Naive B cell (primary cell): ENCODE results near the gene SNX1. TPM values are rescaled to one million over a fixed set of nuclear protein-coding genes. Genes with fewer than 3 reads are reported as not detected.
"Not testable (repeated sequence)": the region's sequence is repeated elsewhere in the genome, so short reads cannot be mapped to it uniquely, and the experiment has no call there.

Source experiments
- ATAC-seq, 2 donors: fragments of 150-1000 bp; cut with Tn5 transposase; 2 replicates each; pipeline ENCODE4 v1.10.0; 2021; ENCODE audit warnings: low read depth in 2 of 2, mild to moderate bottlenecking in 2 of 2, moderate library complexity in 2 of 2
- DNase-seq: peaks from one replicate; pipeline ENCODE4 v3.0.0; 2022
- H3K27ac Mint-ChIP-seq, 6 donors: one replicate each; pipeline ENCODE4 v1.8.0; 2020 to 2022; ENCODE audit warnings: mild to moderate bottlenecking in 6 of 6, mixed read lengths in 6 of 6, moderate library complexity in 5 of 6, inconsistent platforms in 2 of 6
- H3K27me3 Mint-ChIP-seq, 3 donors: one replicate each; pipeline ENCODE4 v1.8.0; 2021 to 2022; ENCODE audit warnings: mixed read lengths in 3 of 3, mild to moderate bottlenecking in 1 of 3
- H3K36me3 Mint-ChIP-seq, 2 donors: one replicate each; pipeline ENCODE4 v1.8.0; 2020 to 2022; ENCODE audit warnings: mixed read lengths in 2 of 2, inconsistent platforms in 1 of 2, mild to moderate bottlenecking in 1 of 2
- H3K4me1 Mint-ChIP-seq, 3 donors: one replicate each; pipeline ENCODE4 v1.8.0; 2020 to 2022; ENCODE audit warnings: mixed read lengths in 3 of 3, inconsistent platforms in 1 of 3, mild to moderate bottlenecking in 1 of 3, moderate library complexity in 1 of 3
- H3K4me3 Mint-ChIP-seq, 8 donors: one replicate each; pipeline ENCODE4 v1.8.0; 2020 to 2022; ENCODE audit warnings: mild to moderate bottlenecking in 8 of 8, mixed read lengths in 8 of 8, moderate library complexity in 8 of 8, inconsistent platforms in 2 of 8
- H3K9me3 Mint-ChIP-seq, 7 donors: one replicate each; pipeline ENCODE4 v1.8.0; 2020 to 2022; ENCODE audit warnings: mixed read lengths in 7 of 7, mild to moderate bottlenecking in 5 of 7, inconsistent platforms in 2 of 7, moderate library complexity in 1 of 7
- polyA plus RNA-seq, 6 donors: library from polyadenylated mRNA; unstranded; fragments of 300-500 nt; fragmentation: Illumina TruSeq; gene quantifications; one replicate each; pipeline ENCODE4 v1.2.3, GENCODE V29; 2021; ENCODE audit warnings: low read depth in 6 of 6

The SNX1 gene
- polyA plus RNA-seq, 6 donors from 2014 or later: 56.3 to 109 (median 78.0) TPM

- Mint-ChIP-seq H3K36me3 (peaks cover 16 to 22% of the 10 kb centered on the region in 2 donors), H3K9me3 (no peaks in the 10 kb centered on the region), H3K27ac (peak overlapping the region; percentile 85 to 94 (median 90)), H3K4me1 (peaks cover 46 to 74% (median 68%) of the 10 kb centered on the region in 3 donors), H3K4me3 (peak overlapping the region; percentile 21 to 86 (median 76)), H3K27me3 (no peaks in the 10 kb centered on the region)
- no peak for DNase-seq
- ATAC-seq: no peak
Observed at GRCh38 chr15:64112073-64112772, 16.4 kb downstream of the SNX1 start.

GRCh38 chr15:64112904-64113303 lies 17.1 kb downstream of the SNX1 start:
- ATAC-seq (no peak), DNase-seq (no peak)
- H3K36me3 Mint-ChIP-seq: peaks cover 16 to 23% of the 10 kb centered on the region in 2 donors
- H3K4me1 Mint-ChIP-seq: peaks cover 45 to 67% (median 62%) of the 10 kb centered on the region in 3 donors
- no peaks in the 10 kb centered on the region for H3K27me3 Mint-ChIP-seq
- no peaks in the 10 kb centered on the region for H3K9me3 Mint-ChIP-seq
- peak overlapping the region; percentile 56 to 94 (median 88) for H3K27ac Mint-ChIP-seq
- H3K4me3 Mint-ChIP-seq: peak overlapping the region in 4 of 8 donors; percentile 19 to 75 (median 33)

DNA sequence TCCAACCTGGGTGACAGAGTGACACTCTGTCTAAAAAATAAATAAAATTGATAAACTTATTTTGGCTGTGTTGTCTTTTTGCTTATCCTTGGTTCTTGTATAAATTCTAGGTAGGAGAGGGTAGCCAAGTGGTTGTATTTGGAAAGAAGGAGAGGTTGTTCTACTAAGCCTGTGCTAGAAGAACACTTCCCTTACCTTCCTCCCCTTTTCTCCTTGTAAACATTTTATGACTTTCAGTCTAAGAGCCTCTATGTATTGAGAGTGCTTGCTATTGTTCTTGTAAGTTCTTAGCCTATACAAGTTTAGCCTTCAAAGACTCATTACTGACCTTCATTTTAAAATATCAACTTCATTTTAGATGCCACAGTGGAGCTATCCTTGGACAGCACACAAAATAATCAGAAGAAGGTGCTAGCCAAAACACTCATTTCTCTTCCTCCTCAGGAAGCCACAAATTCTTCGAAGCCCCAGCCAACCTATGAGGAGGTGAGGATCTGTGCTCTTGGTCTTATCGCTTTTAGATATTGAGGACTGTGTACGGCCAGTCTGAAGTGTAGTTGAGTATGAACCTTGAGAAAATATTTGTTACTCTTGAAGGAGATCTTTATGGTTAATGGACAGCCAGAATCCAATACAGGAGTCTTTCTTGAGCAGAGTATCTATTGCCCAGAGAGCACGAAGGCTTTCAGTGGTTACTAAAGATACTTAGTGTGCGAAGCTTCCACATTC lies 22.1 kb downstream of the SNX1 start:
- DNase-seq (no peak), ATAC-seq (no peak)
- H3K27me3 Mint-ChIP-seq: no peaks in the 10 kb centered on the region
- peaks cover 24 to 41% of the 10 kb centered on the region in 2 donors for H3K36me3 Mint-ChIP-seq
- H3K9me3 Mint-ChIP-seq: no peaks in the 10 kb centered on the region
- H3K4me3 Mint-ChIP-seq: no peak overlapping the region
- peaks cover 21 to 24% (median 22%) of the 10 kb centered on the region in 3 donors for H3K4me1 Mint-ChIP-seq
- peak overlapping the region in 2 of 6 donors; percentile 7 to 53 for H3K27ac Mint-ChIP-seq

GRCh38 chr15:64120322-64120721 lies 24.5 kb downstream of the SNX1 start:
- H3K27ac Mint-ChIP-seq, H3K27me3 Mint-ChIP-seq, DNase-seq, ATAC-seq, H3K9me3 Mint-ChIP-seq, H3K4me3 Mint-ChIP-seq: not testable (repeated sequence)
- Mint-ChIP-seq H3K4me1 (peaks cover 7 to 11% (median 8%) of the 10 kb centered on the region in 3 donors), H3K36me3 (peaks cover 8 to 42% of the 10 kb centered on the region in 2 donors)

GRCh38 chr15:64121614-64122013 lies 25.8 kb downstream of the SNX1 start:
- ATAC-seq: no peak

DNA sequence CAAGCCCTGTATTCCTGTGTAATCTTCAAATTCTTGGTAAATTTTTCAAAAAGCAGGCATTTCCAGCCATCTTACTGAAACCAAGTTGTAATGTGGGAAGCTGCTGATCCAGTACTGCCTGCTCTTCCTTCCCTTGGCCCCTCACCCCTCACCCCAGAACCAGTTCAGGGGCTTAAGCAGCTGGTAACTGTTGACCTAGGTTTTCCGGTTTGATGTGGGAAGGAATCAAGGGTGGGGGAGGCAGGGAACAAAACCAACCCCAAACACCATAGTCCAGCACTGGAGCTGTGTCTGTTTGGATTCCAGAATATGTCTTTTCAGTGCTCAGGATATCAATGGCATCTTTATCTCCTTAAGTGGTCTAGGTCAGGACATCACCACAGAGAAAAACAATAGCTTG lies 26.7 kb downstream of the SNX1 start:
- Mint-ChIP-seq H3K9me3 (no peaks in the 10 kb centered on the region), H3K4me3 (no peak overlapping the region), H3K27me3 (no peaks in the 10 kb centered on the region), H3K36me3 (peaks cover 10 to 38% of the 10 kb centered on the region in 2 donors), H3K27ac (no peak overlapping the region), H3K4me1 (peaks cover 0 to 4% (median 0%) of the 10 kb centered on the region in 3 donors)
- ATAC-seq (no peak), DNase-seq (no peak)

More at GRCh38 chr15:64121614-64122013, 25.8 kb downstream of the SNX1 start:
- Mint-ChIP-seq H3K27ac (peak overlapping the region in 1 of 6 donors; percentile 29), H3K27me3 (no peaks in the 10 kb centered on the region), H3K4me1 (peaks cover 0 to 4% (median 0%) of the 10 kb centered on the region in 3 donors), H3K4me3 (no peak overlapping the region), H3K9me3 (no peaks in the 10 kb centered on the region), H3K36me3 (peaks cover 8 to 34% of the 10 kb centered on the region in 2 donors)
- DNase-seq: no peak

- no peak overlapping the region for H3K4me3 Mint-ChIP-seq
- H3K27me3 Mint-ChIP-seq: no peaks in the 10 kb centered on the region
- H3K36me3 Mint-ChIP-seq: peaks cover 15 to 41% of the 10 kb centered on the region in 2 donors
- ATAC-seq (no peak), DNase-seq (no peak)
- no peaks in the 10 kb centered on the region for H3K9me3 Mint-ChIP-seq
- peaks cover 0 to 6% (median 0%) of the 10 kb centered on the region in 3 donors for H3K4me1 Mint-ChIP-seq
- peak overlapping the region in 1 of 6 donors; percentile 24 for H3K27ac Mint-ChIP-seq
Observed at GRCh38 chr15:64122936-64123351, 27.2 kb downstream of the SNX1 start.

GRCh38 chr15:64125978-64126377 lies 30.2 kb downstream of the SNX1 start:
- no peak overlapping the region for H3K4me3 Mint-ChIP-seq

DNA sequence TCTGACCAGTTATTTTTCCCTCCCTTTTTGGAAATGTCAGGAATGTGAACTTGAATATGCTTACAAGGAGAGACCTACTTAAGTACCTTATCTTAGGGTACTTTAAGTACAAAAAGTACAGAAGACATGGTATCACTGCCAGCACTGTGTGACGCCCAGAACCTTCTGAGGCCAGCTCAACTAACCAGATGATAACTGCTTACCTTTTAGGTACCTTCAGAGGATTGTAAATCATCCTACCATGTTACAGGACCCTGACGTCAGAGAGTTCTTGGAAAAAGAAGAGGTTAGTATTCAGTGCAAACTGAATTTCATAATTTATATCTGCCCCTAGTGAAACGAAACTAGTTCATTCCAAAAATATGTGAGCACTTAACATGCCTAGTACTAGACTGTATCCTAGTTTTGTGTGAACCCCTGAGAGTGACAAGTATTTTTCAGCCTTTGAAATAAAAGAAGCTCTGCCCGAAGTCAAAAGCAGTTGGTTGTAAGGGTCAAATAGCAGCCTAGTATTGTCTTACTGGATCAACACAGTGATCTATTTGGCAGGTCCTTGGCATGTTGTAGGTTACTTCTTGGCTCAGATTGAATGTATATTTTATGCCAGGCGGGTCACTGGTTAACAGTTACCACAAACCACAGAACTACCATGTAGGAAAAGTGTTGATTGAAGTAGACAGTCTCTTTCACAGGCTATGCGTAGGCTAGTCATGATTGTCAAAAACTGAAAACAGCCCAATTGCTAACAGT lies 31.9 kb downstream of the SNX1 start:
- ATAC-seq (no peak), DNase-seq (no peak)
- H3K27ac Mint-ChIP-seq: peak overlapping the region in 2 of 6 donors; percentile 61
- no peak overlapping the region for H3K4me3 Mint-ChIP-seq
- peaks cover 0 to 6% (median 0%) of the 10 kb centered on the region in 3 donors for H3K4me1 Mint-ChIP-seq
- peaks cover 21 to 22% of the 10 kb centered on the region in 2 donors for H3K36me3 Mint-ChIP-seq
- no peaks in the 10 kb centered on the region for H3K9me3 Mint-ChIP-seq
- H3K27me3 Mint-ChIP-seq: no peaks in the 10 kb centered on the region

More at GRCh38 chr15:64125978-64126377, 30.2 kb downstream of the SNX1 start:
- peaks cover 15 to 27% of the 10 kb centered on the region in 2 donors for H3K36me3 Mint-ChIP-seq
- no peak for DNase-seq
- H3K27me3 Mint-ChIP-seq: no peaks in the 10 kb centered on the region
- ATAC-seq: no peak
- H3K4me1 Mint-ChIP-seq: peaks cover 0 to 6% (median 0%) of the 10 kb centered on the region in 3 donors
- H3K9me3 Mint-ChIP-seq: no peaks in the 10 kb centered on the region
- peak overlapping the region in 4 of 6 donors; percentile 16 to 54 (median 32) for H3K27ac Mint-ChIP-seq

DNA sequence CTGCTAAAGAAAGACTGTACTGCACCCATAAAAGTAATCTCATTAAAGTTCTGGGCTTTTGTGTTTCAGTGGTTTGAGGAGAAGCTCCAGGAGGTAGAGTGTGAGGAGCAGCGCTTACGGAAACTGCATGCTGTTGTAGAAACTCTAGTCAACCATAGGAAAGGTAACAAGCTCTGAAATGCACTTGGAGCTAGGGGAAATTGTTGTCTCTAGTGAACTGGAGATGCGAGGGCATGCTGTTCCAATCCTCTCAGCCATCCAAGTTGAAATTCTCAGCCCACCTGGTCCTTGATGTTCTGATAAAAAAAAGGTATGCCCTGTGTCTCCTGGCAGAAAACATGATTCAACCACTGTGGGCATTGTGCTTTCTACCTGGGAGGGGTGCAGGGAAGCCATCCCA lies 34.4 kb downstream of the SNX1 start:
- no peaks in the 10 kb centered on the region for H3K9me3 Mint-ChIP-seq
- H3K4me3 Mint-ChIP-seq: no peak overlapping the region
- H3K36me3 Mint-ChIP-seq: peaks cover 12 to 22% of the 10 kb centered on the region in 2 donors
- H3K27me3 Mint-ChIP-seq: no peaks in the 10 kb centered on the region
- DNase-seq (no peak), ATAC-seq (no peak)
- peak overlapping the region in 1 of 6 donors; percentile 42 for H3K27ac Mint-ChIP-seq
- H3K4me1 Mint-ChIP-seq: peaks cover 0 to 6% (median 5%) of the 10 kb centered on the region in 3 donors

DNA sequence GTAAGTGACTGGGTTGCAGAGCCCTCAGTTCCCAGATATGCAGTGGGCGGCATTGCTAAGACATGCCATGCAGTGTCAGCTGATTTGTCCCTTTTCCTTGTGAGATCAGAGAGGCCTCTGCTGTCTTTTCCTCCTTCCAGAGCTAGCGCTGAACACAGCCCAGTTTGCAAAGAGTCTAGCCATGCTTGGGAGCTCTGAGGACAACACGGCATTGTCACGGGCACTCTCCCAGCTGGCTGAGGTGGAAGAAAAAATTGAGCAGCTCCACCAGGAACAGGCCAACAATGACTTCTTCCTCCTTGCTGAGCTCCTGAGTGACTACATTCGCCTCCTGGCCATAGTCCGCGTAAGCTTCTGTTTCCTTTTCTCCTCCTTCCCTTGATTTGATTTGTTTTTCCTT lies 35.8 kb downstream of the SNX1 start:
- Mint-ChIP-seq H3K36me3 (peaks cover 12 to 22% of the 10 kb centered on the region in 2 donors), H3K27me3 (no peaks in the 10 kb centered on the region), H3K27ac (peak overlapping the region in 4 of 6 donors; percentile 33 to 64 (median 60)), H3K9me3 (no peaks in the 10 kb centered on the region), H3K4me1 (peaks cover 5 to 8% (median 8%) of the 10 kb centered on the region in 3 donors), H3K4me3 (no peak overlapping the region)
- ATAC-seq: no peak
- no peak for DNase-seq

DNA sequence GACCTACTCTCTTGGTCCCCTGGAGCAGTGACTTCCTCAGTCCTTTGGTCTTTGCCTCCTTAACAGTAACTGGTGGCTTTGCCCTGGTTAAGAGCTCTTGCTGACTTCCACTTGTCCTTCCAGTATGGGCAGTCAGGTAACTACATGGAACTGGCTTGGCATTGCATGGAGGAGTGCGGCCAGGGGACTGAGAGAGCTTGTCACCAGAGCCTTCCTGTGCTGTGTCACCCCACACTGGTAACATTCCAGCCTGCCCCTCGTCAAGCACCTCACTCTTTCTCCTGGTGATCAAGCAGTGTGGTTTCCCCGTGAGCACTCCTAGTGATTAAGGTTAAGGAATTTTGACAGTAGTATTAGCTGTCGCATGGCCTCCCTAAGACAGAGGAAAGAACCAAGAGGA lies 36.4 kb downstream of the SNX1 start:
- DNase-seq: no peak
- Mint-ChIP-seq H3K27me3 (no peaks in the 10 kb centered on the region), H3K4me1 (peaks cover 11 to 15% (median 14%) of the 10 kb centered on the region in 3 donors), H3K36me3 (peaks cover 9 to 22% of the 10 kb centered on the region in 2 donors), H3K27ac (peak overlapping the region in 2 of 6 donors; percentile 58 to 65), H3K9me3 (no peaks in the 10 kb centered on the region), H3K4me3 (peak overlapping the region in 1 of 8 donors; percentile 35)
- no peak for ATAC-seq
